Stimulated activated CD4-positive, alpha-beta T cell treated with anti-CD3 and anti-CD28 coated beads, Interleukin-12 subunit alpha, Interleukin-12 subunit beta, amount 100 ng/mL, for 24 hours (primary cell): Measurements from ENCODE around the gene YES1.

ENCODE experiments used
- DNase-seq, 2 experiments: peaks; one replicate each; pipeline ENCODE4 v3.0.0-alpha.2; 2020; ENCODE audit warnings: low read depth in 2 of 2

Gene YES1

GRCh38 chr18:811892-812375 lies at the start of gene YES1:
Gene YES1, minus strand, starts transcription at chr18:812242. Its CDS starts 55,415 bp downstream, at chr18:756827.
- DNase-seq: no peak

GRCh38 chr18:857986-858385 lies 45.9 kb upstream of the YES1 start:
- DNase-seq: no peak

- DNase-seq: no peak
Observed at GRCh38 chr18:853471-853870, 41.4 kb upstream of the YES1 start.

GRCh38 chr18:850960-851359 lies 38.9 kb upstream of the YES1 start:
- no peak for DNase-seq

GRCh38 chr18:849021-849420 lies 37.0 kb upstream of the YES1 start:
- no peak for DNase-seq

GRCh38 chr18:848062-848861 lies 36.2 kb upstream of the YES1 start:
- DNase-seq: no peak

GRCh38 chr18:845152-845819 lies 33.2 kb upstream of the YES1 start:
- no peak for DNase-seq

- no peak for DNase-seq
Observed at GRCh38 chr18:841647-842370, 29.8 kb upstream of the YES1 start.

- DNase-seq: no peak
Observed at GRCh38 chr18:840516-840915, 28.5 kb upstream of the YES1 start.

GRCh38 chr18:840023-840408 lies 28.0 kb upstream of the YES1 start:
- no peak for DNase-seq

GRCh38 chr18:839224-840022 lies 27.4 kb upstream of the YES1 start:
- peak; percentile 72 to 88 for DNase-seq

GRCh38 chr18:837922-838321 lies 25.9 kb upstream of the YES1 start:
- no peak for DNase-seq

GRCh38 chr18:834082-834720 lies 22.2 kb upstream of the YES1 start:
- no peak for DNase-seq

GRCh38 chr18:833197-833596 lies 21.2 kb upstream of the YES1 start:
- DNase-seq: no peak

- DNase-seq: no peak
Observed at GRCh38 chr18:832085-832681, 20.1 kb upstream of the YES1 start.

- no peak for DNase-seq
Observed at GRCh38 chr18:830315-830901, 18.4 kb upstream of the YES1 start.

- no peak for DNase-seq
Observed at GRCh38 chr18:829432-829831, 17.4 kb upstream of the YES1 start.

- DNase-seq: no peak
Observed at GRCh38 chr18:827093-827677, 15.1 kb upstream of the YES1 start.

- no peak for DNase-seq
Observed at GRCh38 chr18:825891-826585, 14.0 kb upstream of the YES1 start.
